Activated CD4-positive, alpha-beta T cell treated with anti-CD3 and anti-CD28 coated beads for 24 hours (primary cell): ENCODE measurements around the gene MRPL42.
"Not testable (repeated sequence)": the region's sequence is repeated elsewhere in the genome, so short reads cannot be mapped to it uniquely, and the experiment has no call there.

Source experiments
- DNase-seq, 2 donors: peaks; one replicate each; pipeline ENCODE4 v3.0.0-alpha.2; 2020; ENCODE audit warnings: low read depth in 2 of 2

MRPL42 gene

DNA sequence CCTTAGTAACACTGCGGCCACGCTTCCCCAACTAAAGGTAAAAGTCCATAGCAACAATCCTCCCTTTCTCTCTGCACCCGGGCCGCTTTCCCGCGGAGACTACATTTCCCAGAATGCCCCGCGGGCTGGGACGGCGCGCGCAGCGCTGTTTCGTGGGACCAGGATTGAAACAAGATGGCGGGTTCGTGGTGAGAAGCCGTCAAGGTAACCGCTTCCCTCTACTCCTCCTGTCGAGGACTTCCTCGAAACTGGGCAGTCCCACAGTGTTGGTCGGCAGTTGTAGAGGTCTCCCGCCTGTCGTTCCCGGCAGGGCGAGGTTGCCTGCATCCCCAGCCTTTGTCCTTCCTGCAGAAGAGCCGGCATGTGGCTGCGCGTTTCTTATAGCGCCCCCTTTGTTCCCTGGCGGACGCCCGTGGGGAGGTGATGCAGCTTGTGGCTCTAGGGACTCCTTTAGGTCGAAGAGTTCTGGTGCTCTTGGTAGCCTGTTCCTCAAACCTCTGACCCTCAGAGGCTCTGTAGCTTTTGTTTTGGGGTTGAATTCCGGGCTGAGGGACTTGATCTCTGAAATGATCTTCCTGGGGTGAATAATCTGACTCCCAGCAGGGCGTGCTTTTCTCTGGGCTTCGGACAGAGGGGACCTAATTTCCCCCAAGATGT lies at the start of gene MRPL42:
Gene MRPL42, plus strand, starts transcription at position 164 of the 657 bp plus-strand sequence. CDS start 1,772 bp downstream, outside the sequence.
- DNase-seq: peak; percentile 88

DNA sequence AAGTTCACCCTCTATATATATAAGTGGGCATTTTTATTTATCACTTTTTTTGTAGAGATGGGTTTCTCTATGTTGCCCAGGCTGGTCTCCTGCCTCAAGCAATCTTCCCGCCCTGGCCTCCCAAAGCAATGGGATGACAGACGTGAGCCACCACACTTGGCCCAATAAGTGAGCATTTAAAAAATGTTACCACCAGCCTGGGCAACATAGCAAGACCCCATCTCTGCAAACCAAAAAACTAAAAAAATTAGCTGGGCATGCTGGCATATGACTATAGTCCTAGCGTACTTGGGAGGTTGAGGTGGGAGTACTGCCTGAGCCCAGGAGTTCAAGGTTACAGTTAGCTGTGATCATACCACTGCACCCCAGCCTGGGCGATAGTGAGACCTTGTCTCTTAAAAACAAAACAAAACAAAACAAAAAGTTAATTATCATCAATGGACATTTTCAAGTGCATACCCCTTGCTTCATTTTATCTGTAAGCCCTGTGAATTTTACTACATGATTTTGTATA lies 49.3 kb upstream of the MRPL42 start:
- no peak for DNase-seq

DNA sequence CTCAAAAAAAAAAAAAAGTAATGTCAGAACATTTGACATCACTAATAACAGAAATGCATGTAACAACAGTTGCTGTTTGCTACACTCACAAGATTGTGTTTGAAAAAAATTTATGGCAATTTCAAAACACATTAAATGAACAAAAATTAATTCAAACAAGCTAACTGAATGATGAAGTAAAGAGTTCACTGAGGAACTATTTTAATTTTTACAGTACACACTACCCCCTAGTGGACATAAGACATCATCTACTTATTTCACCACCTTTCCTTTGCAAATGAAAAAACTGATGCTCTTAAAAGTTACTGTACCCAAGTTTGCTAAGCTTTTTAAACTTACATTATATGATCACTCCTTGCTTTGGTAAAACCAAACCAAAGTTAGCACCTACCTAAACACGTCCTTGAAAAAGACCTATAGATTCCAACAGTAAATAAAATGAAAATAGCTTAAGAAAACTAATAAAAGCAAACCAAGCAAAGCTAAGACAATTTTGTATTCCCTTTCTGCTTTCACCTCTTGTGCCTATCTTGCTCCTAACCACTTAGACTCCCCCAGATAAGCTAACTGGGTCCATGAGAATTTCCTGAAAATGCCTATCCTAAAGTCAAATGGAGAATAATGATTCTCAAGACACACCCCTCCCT lies 47.8 kb upstream of the MRPL42 start:
- no peak for DNase-seq

DNA sequence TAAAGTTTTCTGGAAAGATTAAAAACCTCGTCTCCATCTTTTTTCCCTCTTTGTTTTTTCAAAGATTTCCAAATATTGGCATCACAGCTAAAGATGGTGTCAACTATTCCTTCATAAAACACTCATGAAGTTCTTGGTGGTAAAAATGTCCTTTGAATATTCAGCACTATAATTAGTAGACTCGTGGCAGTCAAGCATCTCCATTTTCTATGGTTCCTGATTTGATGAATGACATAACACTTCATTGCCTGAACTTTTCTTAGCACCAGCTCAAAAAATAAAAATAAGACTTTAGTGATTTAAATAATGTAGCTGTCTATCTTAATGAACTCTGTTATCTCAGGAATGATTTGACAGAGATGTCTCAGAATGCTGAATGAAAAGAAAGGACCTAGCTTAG lies 45.3 kb upstream of the MRPL42 start:
- DNase-seq: no peak

DNA sequence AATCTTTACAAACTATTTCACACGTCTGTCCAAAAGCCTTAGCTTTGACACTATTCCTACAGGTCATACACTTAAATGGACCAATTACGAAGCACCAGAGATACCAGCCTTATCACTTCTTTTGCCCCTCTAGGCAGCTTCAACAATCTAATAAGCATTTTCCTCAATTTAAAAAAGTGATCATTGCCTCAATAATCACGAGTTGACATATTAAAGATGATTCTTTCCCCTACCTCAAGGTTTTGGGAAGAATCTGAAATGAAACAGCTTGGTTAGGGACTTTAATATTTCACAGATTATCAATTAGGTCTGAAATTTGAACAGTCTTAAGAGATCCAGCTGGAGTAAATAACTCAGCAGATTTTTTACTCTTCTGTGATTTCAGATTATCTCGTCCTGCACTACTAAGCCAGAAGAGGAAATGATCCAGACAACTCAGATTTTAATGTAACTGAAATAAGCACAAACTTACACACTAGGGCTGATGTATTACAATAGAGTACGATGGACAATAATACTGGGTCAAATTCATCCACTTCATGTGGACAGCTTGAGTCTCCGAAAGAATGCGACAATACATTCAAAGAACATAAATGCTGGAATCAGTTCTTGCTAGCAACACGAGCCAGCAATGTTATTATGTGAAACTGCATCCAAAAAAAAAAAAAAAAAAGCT lies 41.4 kb upstream of the MRPL42 start:
- DNase-seq: no peak

DNA sequence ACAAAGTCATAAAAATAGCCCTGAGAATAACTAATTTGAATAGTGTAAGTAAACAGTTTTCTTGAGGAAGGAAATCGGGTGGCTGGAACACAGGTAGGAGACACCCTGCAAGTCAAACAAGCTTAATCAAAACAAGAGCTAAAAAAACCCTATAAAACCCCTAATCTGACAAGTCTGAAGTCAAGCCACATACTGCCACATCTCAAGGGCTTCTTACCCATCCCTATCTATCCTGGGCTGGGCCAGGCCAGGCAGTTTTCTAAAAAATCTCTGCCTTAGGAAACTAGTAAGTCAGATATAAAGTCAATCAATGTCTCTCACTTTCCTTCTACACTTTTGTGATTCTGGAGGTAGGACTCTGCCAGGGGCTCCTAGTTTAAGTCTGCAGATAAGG lies 40.9 kb upstream of the MRPL42 start:
- no peak for DNase-seq

DNA sequence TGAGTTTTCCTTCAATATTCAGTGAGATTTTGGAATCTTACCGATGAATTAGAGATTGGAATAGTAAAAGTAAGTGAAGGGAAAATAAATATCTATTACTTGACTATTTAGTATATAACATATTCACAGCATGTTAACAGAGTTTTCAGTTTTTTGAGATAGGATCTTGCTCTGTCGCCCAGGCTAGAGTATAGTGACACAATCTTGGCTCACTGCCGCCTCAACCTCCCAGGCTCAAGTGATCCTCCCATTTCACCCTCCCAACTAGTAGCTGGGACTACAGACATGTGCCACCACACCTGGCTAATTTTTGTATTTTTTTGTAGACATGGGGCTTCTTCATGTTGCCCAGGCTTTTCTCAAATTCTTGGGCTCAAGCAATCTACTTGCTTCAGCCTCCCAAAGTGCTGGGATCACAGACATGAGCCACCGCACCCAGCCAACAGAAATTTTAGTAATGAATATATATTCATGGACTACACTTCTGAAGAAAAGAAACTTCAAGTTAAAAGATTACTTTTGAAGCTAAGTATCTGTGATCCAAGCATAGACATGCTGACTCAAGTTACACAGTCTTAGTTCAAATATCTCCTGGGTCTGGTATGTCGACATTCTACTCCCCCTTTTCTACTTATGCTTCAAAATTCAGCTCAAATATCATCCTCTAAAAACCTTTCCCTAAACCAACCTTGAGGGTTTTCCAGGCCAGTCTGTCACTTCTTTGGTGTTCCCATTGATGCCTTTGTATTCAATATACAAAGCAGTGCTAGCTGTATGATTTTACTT lies 39.3 kb upstream of the MRPL42 start:
- no peak for DNase-seq

DNA sequence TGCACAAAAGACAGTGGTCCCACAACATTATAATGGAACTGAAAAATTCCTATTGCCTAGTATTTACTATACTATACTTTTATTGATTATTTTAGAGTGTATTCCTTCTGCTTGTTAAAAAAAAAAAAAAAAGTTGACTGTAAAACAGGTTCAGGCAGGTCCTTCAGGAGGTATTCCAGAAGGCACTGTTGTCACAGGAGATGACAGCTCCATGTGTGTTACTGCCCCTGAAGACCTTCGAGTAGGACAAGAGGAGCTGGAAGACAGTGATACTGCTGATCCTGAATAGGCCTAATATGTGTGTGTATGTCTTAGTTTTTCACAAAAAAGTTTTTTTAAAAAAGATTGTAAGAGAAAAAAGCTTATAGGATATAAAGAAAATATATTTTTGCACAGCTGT lies 37.9 kb upstream of the MRPL42 start:
- no peak for DNase-seq

DNA sequence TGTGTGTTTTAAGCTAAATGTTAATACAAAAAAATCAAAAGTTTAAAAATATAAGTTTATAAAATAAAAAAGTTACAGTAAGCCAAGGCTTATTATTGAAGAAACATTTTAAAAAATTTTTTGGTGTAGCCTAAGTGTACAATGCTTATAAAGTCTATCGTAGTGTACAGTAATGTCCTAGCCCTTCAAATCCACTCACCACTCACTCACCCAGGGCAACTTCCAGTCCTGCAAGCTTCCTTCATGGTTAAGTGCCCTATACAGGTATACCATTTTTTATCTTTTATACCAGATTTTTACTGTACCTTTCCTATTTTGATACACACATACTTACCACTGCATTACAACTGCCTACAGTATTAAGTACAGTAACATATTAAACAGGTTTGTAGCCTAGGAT lies 37.5 kb upstream of the MRPL42 start:
- DNase-seq: no peak

DNA sequence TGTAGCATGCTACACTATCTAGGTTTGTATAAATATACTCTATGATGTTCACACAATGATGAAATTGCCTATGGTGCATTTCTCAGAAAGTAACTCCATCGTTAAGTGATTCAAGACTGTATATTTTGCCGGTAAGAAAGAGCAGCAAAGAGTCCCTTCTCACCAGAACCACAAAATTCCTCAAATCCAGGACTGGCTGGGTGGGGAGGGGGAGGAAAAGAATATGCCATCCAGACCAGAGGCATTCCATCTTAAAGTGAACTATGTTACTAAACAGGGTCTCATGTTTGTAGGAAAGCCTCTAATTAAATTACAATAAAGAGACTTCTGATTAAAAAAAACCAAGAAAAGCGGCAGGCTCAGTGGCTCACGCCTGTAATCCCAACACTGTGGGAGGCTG lies 37.0 kb upstream of the MRPL42 start:
- no peak for DNase-seq

DNA sequence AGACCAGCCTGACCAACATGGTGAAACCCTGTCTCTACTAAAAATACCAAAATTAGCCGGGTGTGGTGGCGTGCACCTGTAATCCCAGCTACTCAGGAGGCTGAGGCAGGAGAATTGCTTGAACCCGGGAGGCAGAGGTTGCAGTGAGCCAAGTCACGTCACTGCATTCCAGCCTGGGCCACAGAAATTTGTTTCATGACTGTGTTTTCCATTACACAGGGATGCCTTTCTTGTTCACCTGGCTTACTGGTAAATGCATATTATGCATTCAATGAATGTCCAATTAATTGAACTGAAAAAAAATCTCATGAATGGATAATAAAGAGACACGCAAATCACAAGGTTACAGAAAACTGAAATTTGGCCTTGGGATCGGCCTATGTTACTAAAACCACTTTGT lies 35.3 kb upstream of the MRPL42 start:
- not testable (repeated sequence) for DNase-seq

DNA sequence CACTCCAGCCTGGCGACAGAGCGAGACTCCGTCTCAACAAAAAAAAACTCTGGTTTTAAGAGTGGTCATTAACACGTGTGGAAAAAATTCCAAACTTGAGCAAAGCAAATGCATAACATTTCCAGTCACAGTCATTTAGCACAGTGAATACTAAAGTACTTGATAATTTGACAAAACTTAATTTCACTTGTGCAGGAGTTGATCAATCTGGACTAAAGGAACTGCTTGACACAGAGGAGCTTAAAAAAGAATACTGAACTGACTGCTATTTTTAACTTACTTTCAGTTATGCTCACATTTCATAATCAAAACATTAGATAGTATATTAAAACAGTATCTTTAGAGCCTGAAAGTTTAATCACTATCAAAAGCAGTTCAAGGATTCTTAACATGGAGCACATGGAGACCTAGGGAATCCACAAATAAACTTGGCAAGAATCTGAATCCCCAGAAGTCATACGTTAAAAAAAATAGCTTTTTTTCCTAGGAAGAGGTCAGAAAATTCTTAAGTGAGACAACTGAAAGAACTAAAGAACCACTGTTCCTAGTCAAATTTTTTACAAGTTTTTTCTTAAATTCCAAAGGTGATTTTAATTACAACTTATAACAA lies 33.0 kb upstream of the MRPL42 start:
- no peak for DNase-seq

DNA sequence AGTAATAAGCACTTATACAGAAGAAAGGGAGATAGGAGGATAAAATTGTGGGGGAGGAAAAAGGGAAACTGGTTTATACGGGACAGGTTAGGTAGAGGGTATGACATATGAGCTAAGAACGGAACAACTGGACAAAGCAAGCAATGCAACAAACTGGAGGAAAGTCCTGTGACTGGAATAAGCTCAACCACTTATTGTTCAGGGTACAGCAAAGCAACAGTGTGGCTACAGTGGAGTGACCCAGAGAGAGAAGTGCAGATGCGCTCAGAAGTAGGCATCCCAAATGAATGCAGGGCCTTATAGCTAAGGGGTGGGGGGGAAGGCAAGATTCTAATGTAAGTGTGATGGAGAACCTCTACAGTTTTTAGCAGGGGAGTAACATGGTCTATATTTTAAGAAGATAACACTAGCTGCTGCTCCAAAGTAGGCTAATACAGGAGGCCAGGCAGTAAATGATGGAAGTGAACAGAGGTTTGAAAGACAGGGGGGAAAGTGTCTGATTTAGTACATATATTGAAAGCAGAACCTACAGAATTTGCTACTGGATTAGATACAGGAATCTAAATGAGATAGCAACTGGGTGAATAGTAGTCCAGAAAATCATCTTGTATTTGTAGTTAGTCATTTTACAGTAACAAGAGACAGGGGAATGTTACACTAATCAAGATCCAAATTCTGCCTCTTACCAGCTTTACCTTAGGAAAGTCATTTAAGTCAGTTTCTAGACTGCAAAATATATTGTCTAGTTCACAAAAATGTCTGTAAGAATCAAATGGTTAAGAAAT lies 28.9 kb upstream of the MRPL42 start:
- DNase-seq: no peak

DNA sequence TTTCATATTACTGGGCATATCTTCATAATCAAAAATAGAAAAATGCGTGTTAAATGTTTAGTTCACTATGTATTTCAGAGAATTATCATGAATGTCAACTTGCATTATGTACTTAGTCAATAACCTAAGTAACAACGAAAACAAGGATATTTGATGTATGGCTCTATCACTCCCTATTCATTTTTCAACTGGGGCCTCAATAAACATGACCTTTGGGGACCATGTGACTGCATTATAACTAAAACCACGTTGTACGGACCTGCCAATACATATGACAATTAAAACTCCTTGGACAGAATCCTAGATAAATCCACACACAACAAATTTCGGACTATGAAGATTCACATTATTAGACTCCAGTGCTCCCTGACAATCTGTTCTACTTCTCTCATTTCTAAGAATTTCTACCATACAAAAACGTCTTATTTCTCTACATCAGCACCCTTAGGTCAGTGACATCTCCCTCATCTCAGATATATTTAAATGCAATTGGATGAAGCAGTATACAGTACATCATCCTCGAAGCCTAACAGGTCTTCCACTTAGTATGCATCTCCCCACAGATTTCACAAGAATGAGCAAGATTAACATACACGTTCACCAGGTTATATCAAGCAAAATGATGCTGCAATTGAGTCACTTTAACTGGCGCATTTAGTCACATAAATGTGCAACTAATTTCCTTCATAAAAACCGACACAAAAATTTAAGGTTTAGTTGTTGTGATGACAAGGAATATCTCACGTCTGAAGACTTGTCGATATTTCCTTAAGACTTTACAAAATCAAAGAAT lies 27.1 kb upstream of the MRPL42 start:
- no peak for DNase-seq

DNA sequence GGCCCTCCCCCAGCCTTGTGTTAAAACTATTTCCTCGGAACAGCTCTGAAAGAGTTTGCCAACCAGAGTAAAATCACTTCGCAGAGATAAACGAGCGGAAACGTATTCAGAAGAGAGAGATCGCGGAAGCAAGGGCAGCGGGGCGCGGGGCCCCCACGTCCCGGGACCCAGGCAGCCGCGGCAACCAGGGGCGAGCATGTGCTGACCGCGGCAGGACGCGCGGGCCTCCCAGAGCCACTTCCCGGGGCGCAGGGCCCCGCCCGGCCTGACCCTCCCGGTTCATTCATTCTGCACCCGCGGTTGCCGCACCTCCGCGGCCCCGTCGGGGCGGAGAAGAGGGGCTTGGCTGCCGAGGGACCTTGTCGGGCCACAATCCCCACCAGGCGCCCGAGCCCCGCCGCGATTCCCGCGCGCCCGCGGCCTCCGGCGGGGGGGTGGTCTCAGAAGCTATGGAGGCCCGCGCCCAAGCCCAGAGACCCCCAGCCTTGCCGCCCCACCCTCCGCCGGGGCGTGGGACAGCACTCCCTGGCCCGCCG lies 26.2 kb upstream of the MRPL42 start:
- no peak for DNase-seq

DNA sequence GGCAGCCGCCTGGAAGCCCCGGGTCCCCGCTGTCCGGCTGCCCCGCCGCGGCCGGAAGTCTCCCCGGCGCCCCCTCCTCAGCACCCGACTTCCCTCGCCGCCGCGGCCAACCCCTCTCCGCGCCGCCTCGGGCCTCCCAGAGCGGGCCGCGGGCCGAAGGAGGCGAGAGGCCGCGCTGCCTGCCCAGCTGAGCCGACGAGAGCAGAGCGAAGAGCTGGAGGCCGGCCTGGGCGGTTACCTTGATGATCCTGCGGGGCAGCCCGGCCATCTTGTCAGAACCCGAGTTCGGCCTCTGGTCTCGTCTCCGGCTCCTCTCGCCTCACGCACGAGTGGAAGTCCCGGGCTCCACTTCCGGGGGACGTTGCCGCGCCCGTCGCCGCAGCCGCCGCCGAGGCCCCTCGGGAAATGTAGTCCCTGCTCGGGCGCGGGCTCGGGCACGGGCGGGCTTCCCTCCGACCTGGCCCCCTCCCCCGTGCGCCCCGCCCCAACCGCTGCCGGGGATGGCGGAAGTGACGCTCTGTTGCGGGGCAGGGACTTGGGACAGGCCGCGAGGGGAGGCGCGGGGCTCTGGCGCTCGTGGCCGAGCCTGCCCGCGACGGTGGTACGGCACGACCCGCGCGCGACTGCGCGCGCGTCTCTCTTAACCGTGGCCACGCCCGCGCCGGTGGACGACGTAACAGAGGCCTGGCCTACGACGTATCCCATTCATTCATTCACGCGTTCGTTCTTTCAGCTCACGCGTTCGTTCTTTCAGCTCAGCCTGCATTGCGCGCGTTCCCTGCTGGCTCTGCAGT lies 25.5 kb upstream of the MRPL42 start, which contains the start of gene UBE2N:
Gene UBE2N, minus strand, starts transcription at position 331 of the 794 bp plus-strand sequence. Its CDS starts 63 bp downstream, at position 268.
- peak; percentile 93 to 95 for DNase-seq

DNA sequence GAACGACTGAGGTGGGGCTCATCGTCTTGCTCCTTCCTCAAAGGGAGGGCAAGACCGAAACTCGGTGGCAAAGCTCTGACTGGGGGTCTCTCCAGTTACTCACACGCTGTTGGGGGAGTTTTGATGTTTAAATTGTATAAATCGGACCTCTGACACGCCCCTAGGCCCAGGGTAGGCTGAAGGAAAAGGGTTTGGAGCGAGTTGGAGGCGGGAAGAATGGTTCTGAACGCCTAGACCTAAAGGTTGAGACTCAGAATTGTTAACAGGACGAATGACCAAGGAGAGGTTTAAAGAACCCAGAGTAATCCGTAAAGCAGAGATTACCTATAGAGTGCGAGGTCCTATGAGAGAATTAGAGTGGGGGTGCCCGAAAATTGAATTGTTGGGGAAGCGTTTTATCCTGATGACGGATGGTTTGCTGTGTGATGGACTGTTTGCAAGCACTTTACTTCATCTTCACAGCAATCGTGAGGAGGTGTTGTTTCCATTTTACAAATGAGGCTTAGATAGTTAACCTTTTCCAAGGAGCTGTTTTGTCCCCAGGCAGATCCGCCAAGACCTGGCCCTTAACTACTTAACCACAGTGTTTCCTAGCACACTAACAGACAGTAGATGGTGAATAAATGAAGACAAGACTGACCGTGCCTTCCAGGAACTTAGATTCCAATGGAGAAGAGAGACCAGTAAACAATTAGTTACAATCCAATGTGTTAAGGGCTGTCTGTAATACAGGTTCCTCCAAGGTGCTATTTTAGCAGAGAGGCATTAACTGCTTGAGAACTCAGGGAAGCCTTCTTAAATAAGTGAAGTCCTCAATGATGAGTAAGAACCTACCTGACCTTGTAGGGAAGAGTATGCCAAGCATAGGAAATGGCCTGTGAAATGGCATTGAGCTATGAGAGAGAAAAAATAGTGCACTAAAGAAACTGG lies 24.6 kb upstream of the MRPL42 start:
- no peak for DNase-seq

DNA sequence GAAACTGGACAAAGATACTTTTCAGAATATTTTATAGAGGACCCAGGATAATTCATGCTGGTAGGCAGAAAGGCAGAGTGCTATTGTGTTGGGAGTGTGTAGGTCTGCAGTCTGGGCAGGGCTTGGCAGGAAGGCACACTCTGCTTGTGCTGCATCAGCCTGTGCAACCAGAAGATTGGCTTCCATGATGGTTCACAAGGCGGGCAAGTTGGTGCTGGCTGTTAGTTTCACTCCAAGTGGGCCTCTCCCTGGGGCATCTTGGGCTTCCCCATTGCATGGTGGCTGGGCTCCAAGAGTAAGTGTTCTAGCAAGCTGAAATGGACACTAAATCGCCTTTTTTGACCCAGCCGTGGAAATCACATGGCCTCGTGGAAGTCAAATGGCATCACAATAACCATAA lies 23.7 kb upstream of the MRPL42 start:
- DNase-seq: no peak
